Right lobe of liver (tissue), 4 donors: ENCODE measurements around the gene RALGPS1.

ENCODE experiments used
- CTCF ChIP-seq, 4 donors: fragments of 200-600 bp in 3 of 4; fragments of 450-650 bp in 1 of 4; IDR thresholded peaks; one replicate each; pipeline versions ENCODE4 v1.5.1 to v1.8.0; 2016 to 2022; ENCODE audit warnings: antibody characterized with exemption in 4 of 4, mild to moderate bottlenecking in 2 of 4
- POLR2A ChIP-seq: fragments of 450-650 bp; IDR thresholded peaks from one replicate; pipeline ENCODE4 v1.6.1; 2017; ENCODE audit warnings: antibody characterized with exemption, mild to moderate bottlenecking
- donor health status: DM: no; HTN: no; CAD: no.
- donor health status: DM: no; HTN: no; CAD: no.
- donor health status: DM: no; HTN: yes; CAD: no.

- peak; percentile 55 to 74 (median 73) for TF ChIP-seq CTCF (IDR thresholded peaks at IDR 0.05)
- no peak for TF ChIP-seq POLR2A
These were observed 51.2 kb downstream of the RALGPS1 start for GRCh38 chr9:126965541-126966428.
